Natural killer cell treated with Interleukin-12 subunit alpha and Interleukin-12 subunit beta and Interleukin-15 and Interleukin-18, amount 100 ng/mL, for 72 hours (primary cell): Measurements from ENCODE around the gene KIF21B. TPM values are rescaled to one million over a fixed set of nuclear protein-coding genes. Genes with fewer than 3 reads are reported as not detected.

Source experiments
- ATAC-seq, 2 donors: fragments of 150-1000 bp; cut with Tn5 transposase in 1 of 2; sonication (Bioruptor Pico), chemical (Tn5 transposase) in 1 of 2; 2 replicates each; pipeline ENCODE4 v1.10.0; 2021
- DNase-seq: peaks from one replicate; pipeline ENCODE4 v3.0.0; 2022; ENCODE audit warnings: low spot score
- H3K27ac Mint-ChIP-seq, 2 donors: 1 replicate in 1 of 2; 2 replicates in 1 of 2; pipeline ENCODE4 v1.8.0; 2022; ENCODE audit warnings: mixed read lengths in 2 of 2, mild to moderate bottlenecking in 1 of 2, moderate library complexity in 1 of 2
- H3K27me3 Mint-ChIP-seq, 2 donors: 1 replicate in 1 of 2; 2 replicates in 1 of 2; pipeline ENCODE4 v1.8.0; 2022; ENCODE audit warnings: mixed read lengths in 2 of 2
- H3K36me3 Mint-ChIP-seq: one replicate; pipeline ENCODE4 v1.8.0; 2022; ENCODE audit warnings: mixed read lengths
- H3K4me1 Mint-ChIP-seq, 2 donors: 1 replicate in 1 of 2; 2 replicates in 1 of 2; pipeline ENCODE4 v1.8.0; 2022; ENCODE audit warnings: low read depth in 2 of 2, mixed read lengths in 2 of 2, mild to moderate bottlenecking in 1 of 2
- H3K4me3 Mint-ChIP-seq: one replicate; pipeline ENCODE4 v1.8.0; 2022; ENCODE audit warnings: mixed read lengths
- H3K9me3 Mint-ChIP-seq: 2 replicates; pipeline ENCODE4 v1.8.0; 2022; ENCODE audit warnings: mixed read lengths
- total RNA-seq, 2 donors: library from RNA; stranded (reverse); gene quantifications; one replicate each; pipeline ENCODE4 v1.2.3, GENCODE V29; 2022

The KIF21B gene
- total RNA-seq, 2 donors from 2014 or later = 71.1 to 93.3 TPM

GRCh38 chr1:201020040-201020591 is 3.4 kb downstream of the KIF21B start:
- Mint-ChIP-seq H3K4me3 (peak overlapping the region; percentile 96), H3K9me3 (no peaks in the 10 kb centered on the region), H3K27me3 (no peaks in the 10 kb centered on the region), H3K36me3 (no peaks in the 10 kb centered on the region), H3K4me1 (peaks cover 60 to 63% of the 10 kb centered on the region in 2 donors), H3K27ac (peak overlapping the region; percentile 95 to 99)
- DNase-seq = no peak
- ATAC-seq = no peak

GRCh38 chr1:201019321-201019977 is 4.1 kb downstream of the KIF21B start:
- ATAC-seq (peak; percentile 78 to 82), DNase-seq (peak; percentile 92)
- peak overlapping the region; percentile 95 to 99 for H3K27ac Mint-ChIP-seq
- H3K36me3 Mint-ChIP-seq = no peaks in the 10 kb centered on the region
- no peaks in the 10 kb centered on the region for H3K27me3 Mint-ChIP-seq
- H3K4me1 Mint-ChIP-seq = peaks cover 65 to 69% of the 10 kb centered on the region in 2 donors
- peak overlapping the region; percentile 96 for H3K4me3 Mint-ChIP-seq
- H3K9me3 Mint-ChIP-seq = no peaks in the 10 kb centered on the region

- ATAC-seq = no peak
- Mint-ChIP-seq H3K27ac (peak overlapping the region; percentile 95 to 99), H3K36me3 (no peaks in the 10 kb centered on the region), H3K4me3 (peak overlapping the region; percentile 53), H3K9me3 (no peaks in the 10 kb centered on the region), H3K4me1 (peaks cover 74 to 75% of the 10 kb centered on the region in 2 donors), H3K27me3 (no peaks in the 10 kb centered on the region)
- DNase-seq = no peak
These were observed 5.7 kb downstream of the KIF21B start for GRCh38 chr1:201017828-201018163.

GRCh38 chr1:201016943-201017827 is 6.3 kb downstream of the KIF21B start:
- Mint-ChIP-seq H3K4me3 (peak overlapping the region; percentile 22), H3K9me3 (no peaks in the 10 kb centered on the region), H3K27ac (peak overlapping the region; percentile 95 to 99), H3K36me3 (no peaks in the 10 kb centered on the region), H3K4me1 (peaks cover 71 to 75% of the 10 kb centered on the region in 2 donors), H3K27me3 (no peaks in the 10 kb centered on the region)
- no peak for DNase-seq
- no peak for ATAC-seq

- Mint-ChIP-seq H3K4me3 (peak overlapping the region; percentile 65), H3K27me3 (no peaks in the 10 kb centered on the region), H3K4me1 (peaks cover 65 to 78% of the 10 kb centered on the region in 2 donors), H3K36me3 (no peaks in the 10 kb centered on the region), H3K27ac (peak overlapping the region; percentile 95 to 99), H3K9me3 (no peaks in the 10 kb centered on the region)
- DNase-seq (no peak), ATAC-seq (no peak)
These were observed 7.3 kb downstream of the KIF21B start for GRCh38 chr1:201016211-201016651.

- Mint-ChIP-seq H3K4me3 (peak overlapping the region; percentile 65), H3K27me3 (no peaks in the 10 kb centered on the region), H3K36me3 (no peaks in the 10 kb centered on the region)
These were observed 7.9 kb downstream of the KIF21B start for GRCh38 chr1:201015551-201016091.

GRCh38 chr1:201014816-201015200 is 8.7 kb downstream of the KIF21B start:
- ATAC-seq = no peak
- DNase-seq = no peak
- Mint-ChIP-seq H3K27ac (peak overlapping the region; percentile 95 to 99), H3K9me3 (no peaks in the 10 kb centered on the region), H3K36me3 (no peaks in the 10 kb centered on the region), H3K4me3 (peak overlapping the region; percentile 36), H3K27me3 (no peaks in the 10 kb centered on the region), H3K4me1 (peaks cover 55 to 68% of the 10 kb centered on the region in 2 donors)

More at GRCh38 chr1:201015551-201016091, 7.9 kb downstream of the KIF21B start:
- no peaks in the 10 kb centered on the region for H3K9me3 Mint-ChIP-seq
- DNase-seq (no peak), ATAC-seq (peak in 1 of 2 donors; percentile 40)
- H3K4me1 Mint-ChIP-seq = peaks cover 63 to 76% of the 10 kb centered on the region in 2 donors
- H3K27ac Mint-ChIP-seq = peak overlapping the region; percentile 95 to 99

- H3K27ac Mint-ChIP-seq = peak overlapping the region; percentile 95 to 99
- peak overlapping the region; percentile 36 for H3K4me3 Mint-ChIP-seq
- no peaks in the 10 kb centered on the region for H3K27me3 Mint-ChIP-seq
- peaks cover 54 to 68% of the 10 kb centered on the region in 2 donors for H3K4me1 Mint-ChIP-seq
- no peaks in the 10 kb centered on the region for H3K9me3 Mint-ChIP-seq
- DNase-seq (no peak), ATAC-seq (no peak)
- H3K36me3 Mint-ChIP-seq = no peaks in the 10 kb centered on the region
These were observed 9.3 kb downstream of the KIF21B start for GRCh38 chr1:201013991-201014815.

- H3K27me3 Mint-ChIP-seq = no peaks in the 10 kb centered on the region
- H3K36me3 Mint-ChIP-seq = no peaks in the 10 kb centered on the region
- ATAC-seq (peak; percentile 16 to 56), DNase-seq (no peak)
- H3K9me3 Mint-ChIP-seq = no peaks in the 10 kb centered on the region
- peak overlapping the region; percentile 81 to 83 for H3K27ac Mint-ChIP-seq
- H3K4me1 Mint-ChIP-seq = peaks cover 50 to 62% of the 10 kb centered on the region in 2 donors
- H3K4me3 Mint-ChIP-seq = peak overlapping the region; percentile 62
These were observed 10.5 kb downstream of the KIF21B start for GRCh38 chr1:201013031-201013485.

GRCh38 chr1:201011616-201012015 is 11.9 kb downstream of the KIF21B start:
- no peaks in the 10 kb centered on the region for H3K36me3 Mint-ChIP-seq
- peak overlapping the region; percentile 29 to 81 for H3K27ac Mint-ChIP-seq

GRCh38 chr1:201009962-201010645 is 13.4 kb downstream of the KIF21B start:
- peaks cover 30 to 46% of the 10 kb centered on the region in 2 donors for H3K4me1 Mint-ChIP-seq
- no peaks in the 10 kb centered on the region for H3K27me3 Mint-ChIP-seq
- ATAC-seq (no peak), DNase-seq (no peak)
- H3K4me3 Mint-ChIP-seq = no peak overlapping the region
- no peaks in the 10 kb centered on the region for H3K9me3 Mint-ChIP-seq
- peak overlapping the region in 1 of 2 donors; percentile 34 for H3K27ac Mint-ChIP-seq
- H3K36me3 Mint-ChIP-seq = no peaks in the 10 kb centered on the region

More at GRCh38 chr1:201011616-201012015, 11.9 kb downstream of the KIF21B start:
- no peaks in the 10 kb centered on the region for H3K27me3 Mint-ChIP-seq
- DNase-seq (no peak), ATAC-seq (no peak)
- H3K4me1 Mint-ChIP-seq = peaks cover 40 to 60% of the 10 kb centered on the region in 2 donors
- H3K4me3 Mint-ChIP-seq = no peak overlapping the region
- no peaks in the 10 kb centered on the region for H3K9me3 Mint-ChIP-seq

- H3K27ac Mint-ChIP-seq = peak overlapping the region; percentile 23 to 34
These were observed 14.7 kb downstream of the KIF21B start for GRCh38 chr1:201008666-201009360.

More at GRCh38 chr1:201008666-201009360, 14.7 kb downstream of the KIF21B start:
- Mint-ChIP-seq H3K4me3 (no peak overlapping the region), H3K27me3 (no peaks in the 10 kb centered on the region), H3K4me1 (peaks cover 23 to 38% of the 10 kb centered on the region in 2 donors), H3K36me3 (no peaks in the 10 kb centered on the region), H3K9me3 (no peaks in the 10 kb centered on the region)
- no peak for ATAC-seq
- no peak for DNase-seq
